CD4-positive, alpha-beta T cell treated with Interleukin-10 for 1 hour (primary cell): ENCODE data around the gene SETDB1.
A peak's percentile ranks its signal among the peaks of the same experiment; 100 is the strongest.

Experiments
- DNase-seq: peaks from one replicate; pipeline ENCODE4 v3.0.0-alpha.2; 2020

SETDB1 gene

DNA sequence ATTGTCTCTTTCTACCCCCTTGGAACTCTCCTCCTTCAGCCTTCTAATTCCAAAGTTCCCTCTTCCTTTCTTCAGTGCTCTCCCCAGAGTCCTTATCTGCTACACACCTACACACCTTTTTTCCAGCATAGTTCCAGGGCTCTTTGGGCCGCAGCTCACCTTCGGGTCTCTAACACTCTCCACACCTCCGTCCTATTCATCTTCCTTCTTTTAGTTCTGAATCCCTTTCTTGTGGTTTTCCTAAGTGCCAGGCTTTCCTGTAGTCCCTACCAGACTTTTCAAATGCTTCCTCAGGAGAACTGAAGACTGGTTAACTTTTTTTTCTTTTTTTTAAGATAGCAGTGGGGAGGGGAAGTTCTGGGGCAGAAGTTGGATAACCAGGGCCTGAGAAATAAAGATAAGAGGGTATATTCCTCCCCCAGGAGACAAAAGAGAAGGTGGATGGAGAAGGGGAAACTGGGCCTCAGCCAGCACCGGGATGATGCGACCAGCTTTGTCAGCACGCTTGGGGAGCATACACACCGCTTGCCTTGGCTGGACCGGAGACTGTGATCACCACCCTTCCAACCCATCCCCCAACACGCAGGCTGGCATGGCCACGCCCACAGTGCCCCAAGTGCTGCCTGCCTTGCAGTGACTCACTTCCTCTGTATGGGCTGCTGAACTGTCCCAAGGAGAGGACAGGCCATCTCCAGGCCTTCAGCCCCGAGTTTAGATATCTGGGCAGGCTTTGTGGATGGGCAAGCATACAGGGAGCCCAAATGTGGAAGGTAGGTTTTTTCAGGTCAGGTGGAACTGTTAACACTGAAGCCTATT is 50.9 kb downstream of the SETDB1 start:
- DNase-seq = peak; percentile 84

DNA sequence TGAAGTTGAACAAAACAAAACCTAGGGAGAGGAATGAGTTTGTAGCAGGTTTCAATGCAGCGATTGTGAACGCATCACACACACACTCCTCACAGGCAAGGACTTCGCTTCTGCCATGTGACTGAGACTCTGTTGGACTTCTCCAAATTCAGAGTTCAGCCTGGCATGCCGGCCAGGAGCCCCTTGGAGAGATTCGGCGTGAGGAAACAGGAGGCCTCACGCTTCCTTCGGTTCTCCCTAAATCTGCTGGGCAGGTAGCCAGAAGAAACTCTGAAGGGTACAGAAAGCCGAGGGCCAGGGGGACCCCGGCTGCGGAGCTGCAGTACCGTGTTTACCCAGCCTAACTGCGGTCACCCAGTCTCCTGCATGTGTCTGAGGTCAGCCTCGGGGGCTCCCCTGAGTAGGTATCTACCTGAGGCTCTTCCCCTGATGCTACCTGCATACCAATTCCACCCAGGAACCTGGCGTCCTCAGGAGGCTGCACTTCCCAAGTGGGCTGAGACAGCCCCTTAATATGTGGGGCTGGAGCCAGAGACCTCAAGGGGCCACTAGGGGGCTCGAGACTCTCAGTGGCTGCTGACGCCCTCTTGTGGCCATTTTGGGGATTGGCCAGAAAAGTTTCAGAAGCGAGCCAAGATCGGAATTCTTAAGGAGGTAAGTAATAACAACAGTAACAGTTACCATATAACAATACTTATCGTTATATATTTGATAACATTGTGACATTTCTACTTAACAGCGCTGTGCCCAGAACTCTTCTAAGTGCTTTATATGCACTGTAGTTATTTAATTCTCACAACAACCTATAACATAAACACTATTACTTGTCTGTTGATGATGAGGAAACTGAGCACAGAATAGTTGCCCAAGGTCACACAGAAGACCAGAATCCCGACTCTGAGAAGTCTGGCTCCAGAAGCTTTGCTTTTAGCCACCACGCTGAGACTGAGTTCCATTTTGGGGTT is 53.2 kb downstream of the SETDB1 start:
- peak; percentile 92 for DNase-seq

DNA sequence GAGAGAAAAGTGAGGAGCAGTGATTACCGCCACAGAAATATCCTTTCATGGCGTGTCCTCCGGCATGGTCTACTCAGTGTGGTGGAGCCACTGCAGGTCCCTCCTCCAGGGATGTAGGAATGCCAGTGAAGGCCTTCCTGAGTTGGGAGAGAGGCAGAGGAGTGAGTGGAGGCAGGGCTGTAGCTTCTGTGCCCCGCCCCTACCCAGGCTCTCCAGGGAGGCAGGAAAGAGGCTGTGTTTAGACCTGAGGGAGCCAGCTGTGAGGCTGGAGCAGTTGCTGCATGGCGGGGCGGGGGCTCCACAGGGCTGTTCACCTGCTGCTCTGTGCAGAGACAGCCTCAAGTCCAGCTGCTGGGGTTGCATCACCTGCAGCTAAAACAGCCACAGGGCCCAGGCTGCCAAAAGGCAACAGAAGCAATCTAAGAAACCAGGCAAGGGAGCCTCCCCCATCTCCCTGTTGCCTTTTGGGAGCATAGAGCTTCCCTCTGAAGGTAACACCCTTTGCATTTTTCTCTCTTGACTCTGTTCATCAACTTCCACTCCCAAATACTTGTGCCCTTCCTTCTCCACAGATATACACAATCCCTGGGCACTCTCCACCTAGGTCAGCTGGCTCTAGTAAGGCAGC is 55.1 kb downstream of the SETDB1 start:
- DNase-seq = no peak

DNA sequence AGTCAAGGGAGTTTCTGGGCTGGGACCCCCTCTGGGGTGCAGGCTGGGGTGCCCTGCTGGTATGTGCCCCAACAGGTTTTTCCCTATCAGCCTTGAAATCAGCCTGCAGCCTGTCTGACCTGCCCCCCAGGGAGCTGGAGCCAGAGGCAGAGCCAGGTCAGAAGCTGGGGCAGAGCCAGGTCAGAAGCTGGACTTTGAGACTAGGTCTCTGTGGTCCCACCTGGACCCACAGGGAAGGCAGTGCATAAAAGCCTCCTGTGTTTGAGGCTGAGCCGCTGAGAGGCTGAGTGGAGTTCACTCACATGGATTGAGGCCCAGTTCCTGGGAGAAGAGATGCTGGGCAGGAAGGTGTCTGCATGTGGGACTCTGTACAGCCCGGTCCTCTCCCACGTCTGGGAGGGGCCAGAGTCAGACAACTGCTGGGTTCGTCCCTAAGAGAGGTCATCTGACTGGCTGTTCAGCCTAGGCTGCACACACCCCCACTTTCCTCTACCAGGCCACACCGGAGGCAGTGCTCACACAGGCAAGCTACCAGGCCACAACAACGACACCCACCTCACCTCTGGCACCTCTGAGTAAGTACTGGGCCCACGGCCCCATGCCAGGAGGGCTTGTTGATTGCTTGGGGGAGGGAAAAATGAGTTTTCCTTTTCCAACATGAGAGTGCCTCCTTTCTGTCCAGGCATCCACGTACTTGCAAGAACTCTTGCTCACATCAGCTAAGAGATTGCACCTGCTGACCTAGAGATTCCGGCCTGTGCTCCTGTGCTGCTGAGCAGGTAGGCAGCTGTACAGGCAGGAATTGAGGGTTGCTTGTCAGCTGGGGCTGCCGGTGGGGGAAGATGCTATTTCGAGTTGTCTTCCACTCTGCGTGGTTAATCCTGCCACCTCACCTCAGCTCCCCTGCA is 55.9 kb downstream of the SETDB1 start, which contains the start of gene ANXA9:
Gene ANXA9, plus strand, starts transcription at position 488 of the 908 bp plus-strand sequence. CDS start 814 bp downstream, outside the sequence.
- DNase-seq = no peak

DNA sequence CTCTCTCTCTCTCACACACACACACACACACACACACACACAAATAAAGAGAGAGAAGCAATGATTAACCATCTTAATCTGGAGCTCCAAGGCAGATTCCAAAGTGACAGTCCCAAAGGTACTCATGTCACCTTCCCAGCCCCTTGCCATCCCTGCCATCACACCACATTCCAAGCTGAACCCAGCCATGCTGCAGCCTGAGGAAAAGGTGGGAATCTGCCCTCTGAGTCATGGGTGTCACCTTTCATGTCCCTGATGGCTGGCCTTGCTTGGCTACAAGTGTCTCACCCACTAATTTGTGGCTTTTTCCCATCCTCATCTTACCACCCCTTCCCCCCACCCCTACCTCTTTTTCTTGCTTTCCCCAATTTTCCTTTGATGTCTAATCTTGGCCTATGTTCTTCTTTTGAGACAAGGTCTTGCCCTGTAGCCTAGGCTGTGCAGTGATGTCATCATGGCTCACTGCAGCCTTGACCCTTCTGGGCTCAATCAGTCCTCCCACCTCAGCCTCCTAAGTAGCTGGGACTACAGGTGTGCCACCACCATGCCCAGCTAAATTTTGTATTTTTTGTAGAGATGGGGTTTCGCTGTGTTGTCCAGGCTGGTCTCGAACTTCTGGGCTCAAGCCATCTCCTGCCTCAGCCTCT is 59.1 kb downstream of the SETDB1 start:
- DNase-seq = no peak

DNA sequence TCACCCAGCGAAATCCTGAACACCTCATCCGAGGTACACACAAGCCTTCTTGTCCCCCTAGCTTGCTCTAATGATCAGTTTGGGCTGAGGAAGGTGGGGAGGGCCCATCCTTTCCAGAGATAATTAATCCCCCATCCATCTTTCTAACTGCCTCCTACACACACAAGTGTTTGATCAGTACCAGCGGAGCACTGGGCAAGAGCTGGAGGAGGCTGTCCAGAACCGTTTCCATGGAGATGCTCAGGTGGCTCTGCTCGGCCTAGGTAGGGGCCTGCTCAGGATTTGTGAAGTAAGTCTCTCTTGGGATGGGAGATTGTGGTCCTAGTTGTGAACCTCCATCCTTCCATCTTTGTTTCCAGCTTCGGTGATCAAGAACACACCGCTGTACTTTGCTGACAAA is 61.8 kb downstream of the SETDB1 start:
- DNase-seq = no peak

DNA sequence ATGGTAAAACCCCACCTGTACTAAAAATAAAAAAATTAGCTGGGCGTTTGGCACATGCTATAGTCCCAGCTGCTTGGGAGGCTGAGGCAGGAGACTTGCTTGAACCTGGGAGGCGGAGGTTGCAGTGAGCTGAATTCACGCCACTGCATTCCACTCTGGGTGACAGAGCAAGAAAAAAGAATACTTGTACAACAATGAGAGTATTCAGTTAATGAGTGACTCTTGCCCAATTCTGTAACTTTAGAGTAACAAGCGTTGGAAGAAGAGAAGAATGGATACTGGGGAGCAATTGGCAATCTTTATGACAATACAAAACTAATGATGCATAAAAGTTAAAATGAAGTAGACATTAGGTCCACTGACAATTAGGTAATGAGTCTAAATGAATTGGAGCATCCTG is 66.5 kb downstream of the SETDB1 start:
- no peak for DNase-seq

DNA sequence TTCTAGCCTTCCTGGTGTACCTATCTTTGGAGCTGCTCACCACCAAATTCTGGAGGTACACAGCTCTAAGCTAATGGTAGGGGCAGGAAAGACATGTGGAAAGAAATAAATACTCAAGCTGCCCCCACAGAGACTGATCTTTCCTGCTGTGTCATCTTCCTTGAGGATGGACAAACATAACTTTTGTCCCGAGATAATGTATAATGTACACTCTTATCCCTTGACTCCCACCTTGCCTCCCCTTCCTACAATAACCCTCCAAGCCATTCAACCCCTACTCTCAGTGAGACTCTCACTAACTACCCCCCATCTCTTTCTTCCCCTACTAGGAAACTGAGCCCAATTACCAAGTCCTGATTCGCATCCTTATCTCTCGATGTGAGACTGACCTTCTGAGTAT is 68.1 kb downstream of the SETDB1 start:
- no peak for DNase-seq

DNA sequence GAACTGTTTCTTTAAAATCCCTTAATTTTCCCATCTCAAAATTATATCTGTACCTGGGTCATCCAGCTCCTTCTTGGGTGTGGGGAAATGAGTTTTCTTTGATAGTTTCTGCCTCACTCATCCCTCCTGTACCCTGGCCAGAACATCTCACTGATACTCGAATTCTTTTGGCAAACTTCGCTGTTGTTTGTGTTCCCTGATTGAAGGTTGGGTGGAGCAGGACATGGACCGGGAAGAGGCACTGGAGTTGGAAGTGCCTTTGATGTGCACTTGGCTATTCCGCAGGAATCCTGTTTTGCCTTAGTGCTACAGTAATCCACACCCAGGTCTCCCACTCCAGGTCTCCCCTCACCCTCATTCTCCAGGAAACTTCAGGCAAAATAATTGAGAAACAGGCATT is 69.3 kb downstream of the SETDB1 start:
- no peak for DNase-seq

DNA sequence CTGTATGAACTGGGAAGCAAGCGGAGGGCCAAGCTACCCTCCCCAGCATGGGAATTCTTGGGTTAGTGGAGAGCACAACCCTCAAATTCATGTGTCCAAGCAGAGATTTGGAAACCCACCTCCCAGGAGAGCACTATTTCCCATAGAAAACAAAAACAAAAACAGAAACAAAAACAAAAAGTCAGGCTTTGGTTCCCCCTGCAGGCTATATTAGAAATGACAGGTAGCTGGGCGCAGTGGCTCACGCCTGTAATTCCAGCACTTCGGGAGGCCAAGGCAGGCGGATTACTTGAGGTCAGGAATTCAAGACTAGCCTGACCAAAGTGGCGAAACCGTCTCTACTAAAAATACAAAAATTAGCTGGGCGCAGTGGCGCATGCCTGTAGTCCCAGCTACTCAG is 69.7 kb downstream of the SETDB1 start:
- peak; percentile 58 for DNase-seq

DNA sequence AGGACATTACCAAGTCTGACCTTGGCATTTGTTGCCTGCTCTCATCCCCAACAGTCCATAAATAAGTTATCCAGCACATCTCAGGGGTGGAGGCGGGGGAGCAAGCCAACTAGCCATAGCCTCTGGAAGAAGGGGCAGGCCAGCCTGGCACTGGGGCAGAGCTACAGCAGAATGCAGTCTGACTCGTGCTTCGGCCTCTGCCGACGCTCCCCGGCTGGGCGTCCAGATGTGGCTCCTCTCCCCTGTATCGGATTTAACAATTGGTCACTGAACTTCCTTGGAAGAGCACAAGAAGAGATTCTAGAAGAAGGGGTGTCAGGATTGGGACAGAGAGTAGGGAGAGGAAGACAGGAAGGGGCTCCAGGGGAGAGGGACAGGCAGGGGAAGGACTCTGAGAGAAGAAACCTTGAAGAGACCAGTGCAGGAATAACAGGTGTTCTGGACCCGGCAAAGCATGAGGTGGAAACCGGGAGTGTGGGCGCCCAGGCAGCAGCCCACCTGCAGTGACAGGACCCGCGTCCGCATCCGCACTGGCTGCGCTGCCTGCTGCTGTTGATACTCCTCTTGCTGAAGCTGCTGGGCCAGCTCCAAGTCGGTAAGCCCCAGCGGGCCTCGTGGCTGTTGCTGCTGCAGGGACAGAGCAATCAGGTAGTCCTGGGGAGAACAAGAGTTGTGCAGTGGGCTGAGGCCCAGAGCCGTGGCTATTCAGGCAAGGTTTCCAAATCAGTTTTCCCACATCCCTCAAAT is 71.1 kb downstream of the SETDB1 start:
- no peak for DNase-seq

DNA sequence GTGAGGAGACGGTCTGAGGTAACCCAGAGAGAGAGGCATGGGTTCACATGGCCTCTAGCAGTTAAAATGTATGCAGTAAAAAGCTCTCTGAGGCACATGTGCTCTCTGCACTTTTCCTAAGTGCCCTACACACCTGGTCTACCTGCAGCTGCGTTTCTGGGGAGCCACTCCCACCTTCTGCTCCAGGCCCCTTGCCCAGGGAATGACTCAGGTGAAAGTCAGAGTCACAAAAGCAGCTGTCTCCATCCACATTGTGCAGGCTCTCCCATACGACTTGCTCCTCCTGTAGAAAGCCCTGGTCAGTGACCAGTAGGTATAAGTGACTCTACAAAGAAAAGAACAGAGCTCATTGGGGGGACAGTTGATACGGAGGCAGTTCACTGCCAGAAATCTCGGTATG is 71.8 kb downstream of the SETDB1 start:
- DNase-seq = no peak

DNA sequence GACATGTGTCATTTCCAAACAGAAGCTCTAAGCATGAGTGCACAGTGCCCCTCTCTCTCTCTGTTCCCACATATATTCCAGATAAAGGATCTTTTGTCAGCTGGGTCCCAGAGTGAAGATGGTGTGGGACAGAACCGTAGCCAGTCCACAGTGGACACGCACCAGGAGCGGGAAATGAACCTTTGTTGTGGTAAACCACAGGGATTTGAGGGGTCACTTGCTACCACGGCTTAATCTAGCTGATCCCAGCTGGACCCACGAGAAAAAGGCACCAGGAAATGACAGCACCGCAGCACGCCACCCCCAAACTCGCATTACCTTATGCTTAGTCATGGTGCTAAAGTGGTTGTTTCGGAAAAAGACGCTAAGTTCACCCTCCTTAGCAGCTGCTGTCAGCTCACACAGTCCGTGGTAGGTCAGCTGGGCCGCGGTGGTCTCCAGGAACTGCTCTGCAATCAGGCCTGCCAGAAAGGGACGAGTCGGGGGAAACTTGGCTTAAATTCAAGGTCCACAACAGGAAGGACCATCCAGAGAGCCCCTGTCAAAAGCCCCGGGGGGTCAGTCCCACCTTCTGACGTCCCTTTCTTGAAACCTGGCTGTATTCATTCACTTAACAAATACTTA is 73.0 kb downstream of the SETDB1 start:
- no peak for DNase-seq

DNA sequence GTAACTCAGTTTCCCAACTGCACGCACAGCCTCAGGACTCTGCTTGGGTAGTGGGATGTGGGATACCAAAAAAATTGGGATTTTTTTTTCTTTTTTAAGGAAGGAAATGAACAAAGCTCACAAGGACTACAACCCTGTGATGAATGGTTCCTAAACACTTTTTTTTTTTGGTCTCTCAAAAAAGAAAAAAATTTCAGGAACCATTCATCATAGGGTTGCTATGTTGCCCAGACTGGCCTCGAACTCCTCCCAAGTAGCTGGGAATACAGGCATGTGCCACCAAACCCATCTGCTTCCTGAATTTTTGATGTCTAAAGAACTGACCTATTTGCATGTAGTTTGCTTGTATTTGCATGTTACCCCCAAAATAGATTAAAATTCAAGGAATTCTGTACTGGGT is 73.8 kb downstream of the SETDB1 start:
- no peak for DNase-seq

DNA sequence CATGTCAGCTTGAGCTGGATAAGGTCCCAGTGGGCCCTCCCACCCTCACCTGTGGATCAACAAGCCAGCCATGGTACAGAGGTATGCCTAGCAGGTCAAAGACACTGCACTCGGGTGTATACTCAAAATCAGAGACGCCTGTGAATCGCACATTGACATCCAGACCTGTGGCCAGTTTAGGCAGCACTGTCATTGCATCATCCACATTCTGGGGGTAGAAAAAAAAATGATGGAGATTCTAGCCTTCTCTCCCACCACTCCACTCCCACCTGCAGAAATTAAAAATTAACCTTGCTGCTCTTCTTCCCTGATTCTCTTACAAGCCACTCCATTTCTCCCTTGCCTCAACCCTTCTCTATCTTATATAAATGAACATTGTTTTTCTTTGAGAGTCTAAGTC is 74.2 kb downstream of the SETDB1 start:
- no peak for DNase-seq

DNA sequence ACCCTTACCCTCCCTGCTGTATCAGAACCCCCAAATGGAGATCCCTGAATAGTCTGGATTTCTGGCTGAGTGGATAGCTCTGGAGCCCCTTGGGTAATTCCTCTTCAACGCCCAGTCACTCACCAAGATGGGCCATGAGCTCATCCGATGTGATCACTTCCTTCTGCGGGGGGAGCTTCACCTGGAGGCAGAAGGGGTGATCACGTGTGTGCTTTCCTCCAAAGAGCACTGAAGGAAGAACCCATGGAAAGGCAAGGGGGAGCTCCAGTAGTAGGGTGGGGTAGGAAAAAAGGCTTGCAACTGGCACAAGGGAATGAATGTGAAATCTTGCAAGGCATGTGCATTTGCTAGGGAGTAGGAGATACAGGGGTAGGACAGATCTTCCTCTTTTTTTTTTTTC is 75.4 kb downstream of the SETDB1 start:
- no peak for DNase-seq

DNA sequence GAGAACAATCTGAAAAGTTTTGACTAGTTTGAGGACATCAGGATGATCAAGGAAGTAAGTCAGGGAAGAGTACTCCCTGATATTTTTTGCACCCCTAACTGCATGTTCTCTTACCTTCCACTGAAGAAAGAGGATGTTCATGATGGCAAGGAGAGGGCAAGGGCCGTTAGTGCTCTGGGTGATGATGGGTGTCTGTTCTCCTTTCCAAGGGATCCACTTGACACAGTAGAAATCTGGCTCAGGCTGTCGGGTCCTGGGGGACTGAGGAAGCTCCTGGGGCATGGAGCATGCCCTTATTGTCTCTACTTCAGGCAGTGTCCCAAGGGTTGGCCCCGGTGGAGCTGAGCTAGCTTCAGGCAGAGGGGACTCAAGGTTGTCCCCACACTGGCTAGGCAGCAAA is 75.9 kb downstream of the SETDB1 start:
- DNase-seq = no peak

DNA sequence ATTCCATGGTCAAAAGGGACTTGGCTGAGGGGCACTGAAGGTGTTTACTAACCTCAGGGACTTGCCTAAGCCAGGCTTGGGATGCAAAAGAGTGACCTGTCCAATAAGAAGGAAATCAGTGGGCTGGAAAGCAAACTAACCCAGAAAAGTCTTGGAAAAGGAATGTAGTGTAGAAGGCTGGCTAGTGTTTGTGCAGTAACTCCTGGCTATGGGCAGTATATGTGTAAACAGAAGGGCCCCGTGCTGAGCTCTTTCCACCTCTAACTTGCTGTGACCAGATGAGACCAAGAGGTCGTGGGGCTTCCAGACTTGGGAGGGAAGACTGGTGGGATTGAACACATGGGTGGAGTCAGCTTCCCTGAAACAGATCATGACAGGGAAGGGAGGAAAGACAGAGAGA is 76.4 kb downstream of the SETDB1 start:
- DNase-seq = no peak

DNA sequence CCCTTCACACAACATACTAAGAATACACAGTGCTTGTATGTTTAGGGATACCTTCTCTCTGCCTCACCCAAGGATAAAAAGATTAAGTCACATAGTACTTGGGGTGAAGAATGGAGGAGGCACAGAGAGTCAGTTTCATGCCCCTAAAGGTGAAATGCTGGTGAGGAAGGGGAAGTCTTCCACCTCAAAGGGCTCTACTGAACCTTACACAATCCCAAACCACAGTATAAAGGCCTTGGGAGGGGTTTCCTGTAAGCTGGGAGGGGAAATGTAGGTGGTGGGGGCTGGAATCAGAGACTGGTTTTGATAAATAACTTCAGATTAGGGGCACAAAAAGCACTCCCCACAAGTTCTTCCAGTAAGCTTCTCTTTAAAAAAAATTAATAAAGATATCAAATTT is 77.0 kb downstream of the SETDB1 start:
- DNase-seq = peak; percentile 51

DNA sequence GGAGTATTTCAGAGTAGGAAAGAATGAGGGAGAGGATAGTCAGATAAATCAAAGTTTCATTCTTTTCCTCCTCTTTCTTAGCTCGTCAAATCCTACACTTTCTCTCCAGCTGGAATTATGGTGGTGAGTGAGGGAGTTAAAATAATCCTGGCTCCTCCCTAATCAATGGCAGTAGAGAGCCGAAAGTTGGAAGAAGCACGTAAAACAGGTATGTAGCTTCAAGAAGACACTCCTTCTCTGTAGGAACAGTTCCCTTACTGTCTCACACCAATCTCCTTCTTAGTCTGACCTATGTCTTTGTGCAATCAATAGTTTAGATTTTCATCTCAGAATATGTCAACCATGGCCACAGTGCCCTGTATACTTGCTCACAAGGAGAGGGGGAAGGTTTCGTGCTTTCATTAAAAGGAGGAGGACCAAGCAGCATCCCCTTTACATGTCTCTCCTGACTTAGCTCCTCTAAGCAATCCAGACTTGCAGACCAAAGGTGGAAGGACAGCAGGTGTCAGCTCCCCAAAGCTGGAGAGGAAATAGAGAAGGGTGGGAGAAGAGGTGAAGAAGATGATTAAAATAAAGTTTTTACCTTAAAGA is 79.7 kb downstream of the SETDB1 start:
- DNase-seq = no peak
